Liver (tissue), 3 donors: ENCODE results near the gene TUBA4B.

ENCODE experiments used
- RXRA ChIP-seq, 2 donors: IDR thresholded peaks; 2 replicates each; pipeline ENCODE4 v1.6.1; 2017 to 2018; ENCODE audit warnings: antibody characterized with exemption in 2 of 2, mild to moderate bottlenecking in 1 of 2
- TF ChIP-seq, protein P1 (sequence below): fragments of 150-350 bp; IDR thresholded peaks from 2 replicates; pipeline ENCODE4 v1.5.1; 2017; ENCODE audit warnings: improper control_type of control experiment, low read depth, low read length; ENCODE audit not compliant: missing input control
- TF ChIP-seq, protein P2 (sequence below): IDR thresholded peaks from 2 replicates; pipeline ENCODE4 v1.6.1; 2016; ENCODE audit warnings: antibody characterized with exemption
- donor health status: healthy.
- donor health status: healthy.

DNA sequence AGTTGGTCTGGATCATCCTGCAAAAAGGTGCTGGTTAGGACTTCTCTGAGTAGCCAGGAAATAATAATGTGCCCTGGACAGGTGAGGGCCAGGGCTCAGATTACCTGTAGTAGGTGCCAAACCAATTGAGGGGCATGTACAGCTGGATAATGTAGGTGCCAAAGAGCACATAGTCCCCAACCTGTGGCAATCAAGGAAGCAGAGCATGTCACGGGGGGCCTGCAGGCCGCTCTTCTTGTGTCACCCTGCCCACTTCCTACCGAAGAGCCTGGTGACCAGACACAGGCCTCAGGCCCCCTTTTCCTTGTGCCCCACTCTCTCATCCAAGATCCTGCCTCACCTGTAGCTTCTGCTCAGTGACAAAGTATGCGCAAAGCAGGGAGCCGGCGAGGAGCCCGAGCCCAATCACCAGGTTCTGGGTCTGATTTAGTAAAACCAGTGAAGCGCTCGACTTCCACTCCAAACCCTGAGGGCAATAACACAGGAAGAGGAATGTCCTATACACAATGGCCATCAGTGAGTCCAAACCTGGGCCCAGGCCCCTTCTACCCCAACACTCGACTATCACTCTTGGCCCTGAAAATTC is 39.5 kb upstream of the TUBA4B start:
- TF ChIP-seq, protein P1, sequence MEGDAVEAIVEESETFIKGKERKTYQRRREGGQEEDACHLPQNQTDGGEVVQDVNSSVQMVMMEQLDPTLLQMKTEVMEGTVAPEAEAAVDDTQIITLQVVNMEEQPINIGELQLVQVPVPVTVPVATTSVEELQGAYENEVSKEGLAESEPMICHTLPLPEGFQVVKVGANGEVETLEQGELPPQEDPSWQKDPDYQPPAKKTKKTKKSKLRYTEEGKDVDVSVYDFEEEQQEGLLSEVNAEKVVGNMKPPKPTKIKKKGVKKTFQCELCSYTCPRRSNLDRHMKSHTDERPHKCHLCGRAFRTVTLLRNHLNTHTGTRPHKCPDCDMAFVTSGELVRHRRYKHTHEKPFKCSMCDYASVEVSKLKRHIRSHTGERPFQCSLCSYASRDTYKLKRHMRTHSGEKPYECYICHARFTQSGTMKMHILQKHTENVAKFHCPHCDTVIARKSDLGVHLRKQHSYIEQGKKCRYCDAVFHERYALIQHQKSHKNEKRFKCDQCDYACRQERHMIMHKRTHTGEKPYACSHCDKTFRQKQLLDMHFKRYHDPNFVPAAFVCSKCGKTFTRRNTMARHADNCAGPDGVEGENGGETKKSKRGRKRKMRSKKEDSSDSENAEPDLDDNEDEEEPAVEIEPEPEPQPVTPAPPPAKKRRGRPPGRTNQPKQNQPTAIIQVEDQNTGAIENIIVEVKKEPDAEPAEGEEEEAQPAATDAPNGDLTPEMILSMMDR = no peak
- TF ChIP-seq, protein P2, sequence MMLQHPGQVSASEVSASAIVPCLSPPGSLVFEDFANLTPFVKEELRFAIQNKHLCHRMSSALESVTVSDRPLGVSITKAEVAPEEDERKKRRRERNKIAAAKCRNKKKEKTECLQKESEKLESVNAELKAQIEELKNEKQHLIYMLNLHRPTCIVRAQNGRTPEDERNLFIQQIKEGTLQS = no peak
- TF ChIP-seq RXRA (IDR thresholded peaks at IDR 0.05) = no peak
